Esophagus squamous epithelium (tissue), 5 donors: ENCODE results near the gene PLEKHA8. TPM values are rescaled to one million over a fixed set of nuclear protein-coding genes. Genes with fewer than 3 reads are reported as not detected.
A peak's percentile ranks its signal among the peaks of the same experiment; 100 is the strongest.

ENCODE experiments used
- DNase-seq: peaks from one replicate; lab custom pipeline; 2025; lab: John Stamatoyannopoulos, UW
- H3K27ac ChIP-seq, 4 donors: fragments of 200-600 bp; sonication (generic); one replicate each; pipeline ENCODE4 v1.5.1; 2016 to 2019; ENCODE audit warnings: mild to moderate bottlenecking in 1 of 4
- H3K27me3 ChIP-seq, 4 donors: fragments of 200-600 bp; sonication (generic); 1 replicate in 3 of 4; 2 replicates in 1 of 4; pipeline versions ENCODE4 v1.5.1 to v1.6.0; 2017 to 2021; ENCODE audit warnings: antibody characterized with exemption in 1 of 4
- H3K36me3 ChIP-seq, 3 donors: fragments of 200-600 bp; sonication (generic); one replicate each; pipeline ENCODE4 v1.5.1; 2016 to 2019
- H3K4me1 ChIP-seq, 3 donors: fragments of 200-600 bp; sonication (generic); one replicate each; pipeline ENCODE4 v1.5.1; 2017 to 2019
- H3K4me3 ChIP-seq, 4 donors: fragments of 200-600 bp; sonication (generic); 1 replicate in 3 of 4; 2 replicates in 1 of 4; pipeline ENCODE4 v1.5.1; 2016 to 2019; ENCODE audit warnings: mild to moderate bottlenecking in 2 of 4, moderate library complexity in 1 of 4
- H3K9me3 ChIP-seq, 3 donors: fragments of 200-600 bp; sonication (generic); one replicate each; pipeline ENCODE4 v1.5.1; 2016 to 2019
- CTCF ChIP-seq, 6 experiments: fragments of 450-650 bp in 4 of 6; fragments of 200-600 bp in 2 of 6; sonication (generic) in 2 of 6; IDR thresholded peaks; one replicate each; pipeline ENCODE4 v1.5.1; 2016 to 2019; ENCODE audit warnings: antibody characterized with exemption in 6 of 6, mild to moderate bottlenecking in 4 of 6, moderate library complexity in 4 of 6
- POLR2A ChIP-seq, 4 donors: fragments of 450-650 bp; IDR thresholded peaks; one replicate each; pipeline ENCODE4 v1.6.1; 2017; ENCODE audit warnings: antibody characterized with exemption in 4 of 4, mild to moderate bottlenecking in 4 of 4, moderate library complexity in 3 of 4
- WGBS, 2 donors: methylation state at CpG; one replicate each; pipeline ENCODE4 v1.1.5; 2018; 5-methylcytosine and 5-hydroxymethylcytosine counted together
- intact Hi-C: fragments of 100-400 bp; cut with DNase I; formaldehyde crosslinking; loops from one replicate; pipeline ENCODE4 v1.15.0; 2022
- total RNA-seq, 4 donors: library from RNA; depleted of rRNA; stranded (reverse); fragments of >200 nt; gene quantifications; one replicate each; pipeline ENCODE4 v1.1.0, GENCODE V29; 2016
- donor health status: DM: yes; HTN: yes; CAD: no.

PLEKHA8 gene
- total RNA-seq, 4 donors from 2014 or later: 5.1 to 10.5 (median 5.9) TPM

GRCh38 chr7:30144657-30145306, 116.6 kb downstream of the PLEKHA8 start:
- no peak for DNase-seq
- Histone ChIP-seq H3K27me3 (no peaks in the 10 kb centered on the region), H3K4me1 (peaks cover 20 to 79% (median 35%) of the 10 kb centered on the region in 3 donors), H3K36me3 (peaks cover 0 to 1% (median 0%) of the 10 kb centered on the region in 3 donors), H3K4me3 (no peak overlapping the region), H3K27ac (peak overlapping the region in 3 of 4 donors; percentile 73 to 86 (median 82)), H3K9me3 (no peaks in the 10 kb centered on the region)
- WGBS, 2 donors: 82 to 93% methylated on average over 3 to 5 of the region's 5 CpGs
- intact Hi-C loops: no loop called here
- TF ChIP-seq POLR2A (IDR thresholded peaks at IDR 0.05): no peak
- TF ChIP-seq CTCF (IDR thresholded peaks at IDR 0.05): no peak

DNA sequence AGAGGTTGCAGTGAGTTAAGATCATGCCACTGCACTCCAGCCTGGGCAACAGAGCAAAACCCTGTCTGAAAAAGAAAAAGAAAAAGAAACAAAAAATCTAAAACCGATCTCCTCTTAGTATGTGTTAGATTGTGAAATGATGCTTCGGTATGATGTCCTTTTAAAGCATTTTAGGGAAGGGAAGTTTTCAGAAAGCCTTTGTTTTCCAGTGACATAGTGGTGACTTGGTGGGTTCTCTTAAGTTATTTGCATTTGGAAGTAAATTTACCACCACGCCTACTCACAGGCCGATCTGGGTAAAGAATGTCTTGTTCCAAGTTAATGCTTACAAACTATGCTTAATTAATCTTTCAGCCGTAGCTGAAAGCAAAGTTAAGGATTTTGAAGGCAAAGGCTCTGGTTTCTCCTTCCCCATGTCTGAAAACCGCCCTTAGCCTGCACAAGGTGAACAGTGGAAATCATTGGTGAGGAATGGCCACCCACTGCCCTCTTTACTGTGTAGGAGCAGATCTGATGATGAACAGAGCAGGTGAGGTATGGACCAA, 117.3 kb downstream of the PLEKHA8 start:
- 71 to 83% methylated on average over 6 of the region's 6 CpGs for WGBS, 2 donors
- intact Hi-C loops: no loop called here
- Histone ChIP-seq H3K4me1 (peaks cover 20 to 77% (median 34%) of the 10 kb centered on the region in 3 donors), H3K27me3 (no peaks in the 10 kb centered on the region), H3K36me3 (peaks cover 0 to 8% (median 0%) of the 10 kb centered on the region in 3 donors), H3K9me3 (no peaks in the 10 kb centered on the region), H3K4me3 (no peak overlapping the region), H3K27ac (peak overlapping the region in 3 of 4 donors; percentile 27 to 73 (median 36))
- TF ChIP-seq CTCF (IDR thresholded peaks at IDR 0.05): no peak
- TF ChIP-seq POLR2A (IDR thresholded peaks at IDR 0.05): no peak
- no peak for DNase-seq

- H3K4me1 ChIP-seq: peaks cover 20 to 77% (median 34%) of the 10 kb centered on the region in 3 donors
- no peaks in the 10 kb centered on the region for H3K27me3 ChIP-seq
- H3K9me3 ChIP-seq: no peaks in the 10 kb centered on the region
- intact Hi-C loops: no loop called here
- H3K4me3 ChIP-seq: no peak overlapping the region
- DNase-seq: no peak
- peaks cover 0 to 15% (median 0%) of the 10 kb centered on the region in 3 donors for H3K36me3 ChIP-seq
- no peak for TF ChIP-seq CTCF (IDR thresholded peaks at IDR 0.05)
- WGBS, 2 donors: 76 to 90% methylated on average over 9 to 11 of the region's 13 CpGs
- H3K27ac ChIP-seq: peak overlapping the region in 3 of 4 donors; percentile 27 to 73 (median 36)
Observed at GRCh38 chr7:30146127-30146612, 118.0 kb downstream of the PLEKHA8 start.

DNA sequence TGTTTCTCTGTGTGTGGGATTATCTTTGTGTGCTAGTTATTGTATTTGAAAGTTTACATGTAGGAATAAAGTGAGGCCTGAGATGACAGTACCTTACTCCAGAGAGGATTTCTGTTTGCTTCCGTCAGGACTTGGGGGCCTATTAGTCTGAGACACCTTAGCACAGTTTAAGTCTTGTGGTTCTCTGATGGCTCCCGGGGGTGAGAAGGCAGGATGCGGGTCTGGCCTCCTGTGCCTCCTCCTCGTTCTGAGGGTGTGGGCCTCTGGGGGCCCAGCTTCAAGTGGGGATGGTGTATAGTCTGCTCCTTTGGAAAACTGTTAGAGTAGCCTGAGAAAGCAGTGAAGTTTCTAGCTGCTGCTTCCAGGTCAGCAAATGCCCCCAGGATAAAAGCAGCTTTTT, 119.0 kb downstream of the PLEKHA8 start:
- Histone ChIP-seq H3K27me3 (no peaks in the 10 kb centered on the region), H3K4me1 (peaks cover 12 to 68% (median 24%) of the 10 kb centered on the region in 3 donors), H3K27ac (peak overlapping the region in 2 of 4 donors; percentile 73), H3K9me3 (no peaks in the 10 kb centered on the region), H3K36me3 (peaks cover 0 to 26% (median 0%) of the 10 kb centered on the region in 3 donors), H3K4me3 (no peak overlapping the region)
- DNase-seq: no peak
- intact Hi-C loops: no loop called here
- TF ChIP-seq CTCF (IDR thresholded peaks at IDR 0.05) (no peak), POLR2A (IDR thresholded peaks at IDR 0.05) (no peak)
- WGBS, 2 donors: 48 to 60% methylated on average over 2 to 3 of the region's 4 CpGs

GRCh38 chr7:30147785-30148184, 119.6 kb downstream of the PLEKHA8 start:
- DNase-seq: no peak
- H3K9me3 ChIP-seq: no peaks in the 10 kb centered on the region
- peaks cover 7 to 62% (median 19%) of the 10 kb centered on the region in 3 donors for H3K4me1 ChIP-seq
- WGBS, 2 donors: 95 to 97% methylated on average over 2 of the region's 2 CpGs
- TF ChIP-seq CTCF (IDR thresholded peaks at IDR 0.05) (no peak), POLR2A (IDR thresholded peaks at IDR 0.05) (no peak)
- H3K4me3 ChIP-seq: no peak overlapping the region
- peak overlapping the region in 2 of 4 donors; percentile 73 for H3K27ac ChIP-seq
- intact Hi-C loops: no loop called here
- H3K36me3 ChIP-seq: peaks cover 0 to 31% (median 0%) of the 10 kb centered on the region in 3 donors
- H3K27me3 ChIP-seq: no peaks in the 10 kb centered on the region
